H1 (cell line): Measurements from ENCODE around the gene PPP1R7. TPM values are rescaled to one million over a fixed set of nuclear protein-coding genes. Genes with fewer than 3 reads are reported as not detected.

Experiments used
- CTCF ChIA-PET: fragments of 300-600 bp; sonication (Branson Sonifier 250); formaldehyde crosslinking; loops from one replicate; lab custom pipeline; 2021; ENCODE audit not compliant: partially characterized antibody; lab: Charles Lee
- POLR2A ChIA-PET: fragments of 300-600 bp; sonication (Branson Sonifier 250); formaldehyde crosslinking; loops from one replicate; lab custom pipeline; 2021; ENCODE audit warnings: inconsistent platforms; ENCODE audit not compliant: partially characterized antibody; lab: Charles Lee
- DNase-seq, 2 experiments: peaks; one replicate each; pipeline versions ENCODE4 v3.0.0 to v3.0.0-alpha.2; 2010 to 2022; ENCODE audit warnings: low spot score in 2 of 2, low read depth in 1 of 2, mixed read lengths in 1 of 2
- FAIRE-seq: peaks from 2 replicates; lab custom pipeline; 2011; peaks lifted over from hg19 to GRCh38; lab: Jason Lieb, UNC
- H2AFZ ChIP-seq: 2 replicates; pipeline ENCODE4 v1.8.1; 2012; ENCODE audit warnings: low read length, inconsistent platforms
- H2AK5ac ChIP-seq: 2 replicates; pipeline ENCODE4 v1.6.1; 2013; ENCODE audit warnings: low read depth, low read length
- H2BK120ac ChIP-seq: replicated peaks from 2 replicates; pipeline ENCODE3; 2013; ENCODE audit warnings: low read depth, low read length, inconsistent platforms
- H2BK12ac ChIP-seq: 2 replicates; pipeline ENCODE4 v1.6.1; 2013; ENCODE audit warnings: low read depth, low read length
- H2BK15ac ChIP-seq: 2 replicates; pipeline ENCODE4 v1.6.1; 2013; ENCODE audit warnings: low read length
- H2BK20ac ChIP-seq: 2 replicates; pipeline ENCODE4 v1.6.1; 2013; ENCODE audit warnings: low read length
- H2BK5ac ChIP-seq: 2 replicates; pipeline ENCODE4 v1.6.1; 2013; ENCODE audit warnings: low read depth, low read length
- H3K14ac ChIP-seq: 2 replicates; pipeline ENCODE4 v1.6.1; 2013; ENCODE audit warnings: inconsistent platforms; ENCODE audit not compliant: insufficient read length
- H3K18ac ChIP-seq: 2 replicates; pipeline ENCODE4 v1.6.1; 2013; ENCODE audit warnings: low read length; ENCODE audit errors: extremely low read depth
- H3K23ac ChIP-seq: 2 replicates; pipeline ENCODE4 v1.6.1; 2013; ENCODE audit warnings: inconsistent platforms; ENCODE audit not compliant: insufficient read length
- H3K23me2 ChIP-seq: 2 replicates; pipeline ENCODE4 v1.6.1; 2013; ENCODE audit warnings: low read depth, low read length
- H3K27ac ChIP-seq: 2 replicates; pipeline ENCODE4 v1.6.1; 2011; ENCODE audit warnings: low read depth, low read length, inconsistent platforms
- H3K27me3 ChIP-seq, 4 experiments: replicated peaks in 1 of 4; 1 replicate in 1 of 4; 2 replicates in 3 of 4; pipeline versions ENCODE4 v1.6.1 to v1.8.1; 2011 to 2013; ENCODE audit warnings: low read length in 3 of 4, mild to moderate bottlenecking in 3 of 4, inconsistent platforms in 2 of 4, mixed read lengths in 2 of 4, moderate library complexity in 1 of 4; ENCODE audit not compliant: control insufficient read depth in 3 of 4, insufficient read depth in 3 of 4; ENCODE audit errors: extremely low read depth in 1 of 4
- H3K36me3 ChIP-seq, 4 experiments: 2 replicates each; pipeline versions ENCODE4 v1.6.1 to v1.8.1; 2011 to 2013; ENCODE audit warnings: mild to moderate bottlenecking in 4 of 4, low read length in 3 of 4, moderate library complexity in 2 of 4, control low read depth in 1 of 4, inconsistent platforms in 1 of 4; ENCODE audit not compliant: insufficient read depth in 4 of 4, control insufficient read depth in 2 of 4
- H3K4ac ChIP-seq: replicated peaks from 2 replicates; pipeline ENCODE3; 2013; ENCODE audit warnings: low read length, low read depth, mixed read lengths, inconsistent platforms; ENCODE audit not compliant: insufficient read length
- H3K4me1 ChIP-seq, 4 experiments: replicated peaks in 1 of 4; 1 replicate in 1 of 4; 2 replicates in 3 of 4; pipeline versions ENCODE4 v1.6.1 to v1.8.1; 2011 to 2013; ENCODE audit warnings: low read length in 3 of 4, inconsistent platforms in 2 of 4, mixed read lengths in 1 of 4; ENCODE audit not compliant: insufficient read depth in 4 of 4, control insufficient read depth in 3 of 4
- H3K4me2 ChIP-seq, 2 experiments: 2 replicates each; pipeline versions ENCODE4 v1.6.1 to v1.8.1; 2011 to 2013; ENCODE audit warnings: low read depth in 2 of 2, low read length in 2 of 2, control low read depth in 1 of 2, inconsistent platforms in 1 of 2, mild to moderate bottlenecking in 1 of 2; ENCODE audit not compliant: insufficient read depth in 1 of 2
- H3K4me3 ChIP-seq, 4 experiments: fragments of 200-600, 300-600 bp in 1 of 4; sonication (generic), shearing (Covaris generic), sonication (Bioruptor Twin) in 1 of 4; 2 replicates each; pipeline versions ENCODE4 v1.5.1 to v1.8.1; 2011 to 2016; ENCODE audit warnings: low read length in 4 of 4, low read depth in 3 of 4, control low read depth in 2 of 4, inconsistent platforms in 2 of 4, mild to moderate bottlenecking in 2 of 4, mixed read lengths in 1 of 4, moderate library complexity in 1 of 4; ENCODE audit not compliant: insufficient read depth in 2 of 4; ENCODE audit errors: extremely low read depth in 1 of 4
- H3K56ac ChIP-seq: replicated peaks from 2 replicates; pipeline ENCODE3; 2013; ENCODE audit warnings: low read depth, mild to moderate bottlenecking, mixed read lengths, low read length, inconsistent platforms; ENCODE audit not compliant: insufficient read length
- H3K79me1 ChIP-seq: 2 replicates; pipeline ENCODE4 v1.6.1; 2013; ENCODE audit warnings: low read depth, low read length, control low read depth
- H3K79me2 ChIP-seq, 2 experiments: 2 replicates each; pipeline versions ENCODE4 v1.6.1 to v1.8.1; 2012 to 2013; ENCODE audit warnings: low read length in 2 of 2, mild to moderate bottlenecking in 2 of 2, inconsistent platforms in 1 of 2; ENCODE audit not compliant: insufficient read depth in 2 of 2, control insufficient read depth in 1 of 2
- H3K9ac ChIP-seq, 4 experiments: replicated peaks in 1 of 4; 1 replicate in 1 of 4; 2 replicates in 3 of 4; pipeline versions ENCODE4 v1.6.1 to v1.8.1; 2011 to 2013; ENCODE audit warnings: low read depth in 3 of 4, low read length in 3 of 4, control low read depth in 2 of 4, mild to moderate bottlenecking in 2 of 4, moderate library complexity in 2 of 4, inconsistent platforms in 1 of 4; ENCODE audit errors: extremely low read depth in 1 of 4
- H3K9me3 ChIP-seq, 2 experiments: 2 replicates each; pipeline versions ENCODE4 v1.6.1 to v1.8.1; 2012 to 2013; ENCODE audit warnings: mild to moderate bottlenecking in 2 of 2, moderate library complexity in 2 of 2, control low read depth in 1 of 2, inconsistent platforms in 1 of 2, low read depth in 1 of 2, low read length in 1 of 2, mixed read lengths in 1 of 2; ENCODE audit not compliant: insufficient read depth in 2 of 2
- H4K20me1 ChIP-seq, 2 experiments: replicated peaks in 1 of 2; 2 replicates each; pipeline versions ENCODE3 to v1.8.1; 2011 to 2013; ENCODE audit warnings: inconsistent platforms in 2 of 2, low read length in 2 of 2, mild to moderate bottlenecking in 1 of 2; ENCODE audit not compliant: insufficient read depth in 2 of 2, control insufficient read depth in 1 of 2
- H4K5ac ChIP-seq: 2 replicates; pipeline ENCODE4 v1.6.1; 2013; ENCODE audit warnings: low read length, low read depth, mixed read lengths, inconsistent platforms; ENCODE audit not compliant: insufficient read length
- H4K8ac ChIP-seq: 2 replicates; pipeline ENCODE4 v1.8.0; 2013; ENCODE audit warnings: mild to moderate bottlenecking, moderate library complexity, low read length, inconsistent platforms; ENCODE audit not compliant: insufficient read depth; ENCODE audit errors: extremely low read depth
- H4K91ac ChIP-seq: replicated peaks from 2 replicates; pipeline ENCODE3; 2013; ENCODE audit warnings: low read length, mixed read lengths, inconsistent platforms; ENCODE audit not compliant: insufficient read length
- EGR1 ChIP-seq: IDR thresholded peaks from 2 replicates; pipeline ENCODE4 v1.6.1; 2011; ENCODE audit warnings: low read depth, low read length, borderline replicate concordance
- FOSL1 ChIP-seq: IDR thresholded peaks from 2 replicates; pipeline ENCODE4 v1.6.1; 2011; ENCODE audit warnings: mild to moderate bottlenecking, low read depth, low read length, moderate library complexity; ENCODE audit not compliant: insufficient read depth
- HDAC6 ChIP-seq: IDR thresholded peaks from one replicate; pipeline ENCODE4 v1.7.1; 2012; ENCODE audit warnings: low read depth, mild to moderate bottlenecking, inconsistent platforms, low read length, moderate library complexity
- KDM4A ChIP-seq: IDR thresholded peaks from one replicate; pipeline ENCODE4 v1.7.1; 2012; ENCODE audit warnings: low read depth, mild to moderate bottlenecking, moderate library complexity, low read length, inconsistent platforms; ENCODE audit not compliant: severe bottlenecking
- NRF1 ChIP-seq: IDR thresholded peaks from 2 replicates; pipeline ENCODE4 v1.6.1; 2011; ENCODE audit warnings: mild to moderate bottlenecking, low read depth, low read length, improper control_type of control experiment
- POLR2A ChIP-seq, 2 experiments: IDR thresholded peaks; 1 replicate in 1 of 2; 2 replicates in 1 of 2; pipeline ENCODE4 v1.6.1; 2011; ENCODE audit warnings: low read depth in 2 of 2, low read length in 2 of 2, mild to moderate bottlenecking in 2 of 2; ENCODE audit errors: control extremely low read depth in 1 of 2
- RAD21 ChIP-seq, 2 experiments: IDR thresholded peaks in 1 of 2; conservative IDR thresholded peaks in 1 of 2; 2 replicates each; pipeline ENCODE4 v1.6.1; 2011; ENCODE audit warnings: low read depth in 2 of 2, low read length in 2 of 2, improper control_type of control experiment in 1 of 2, inconsistent platforms in 1 of 2, mild to moderate bottlenecking in 1 of 2, moderate library complexity in 1 of 2
- TEAD4 ChIP-seq: IDR thresholded peaks from 2 replicates; pipeline ENCODE4 v1.6.1; 2012; ENCODE audit warnings: low read depth, low read length, inconsistent platforms, mixed read lengths
- ZNF274 ChIP-seq: IDR thresholded peaks from 2 replicates; pipeline ENCODE4 v1.7.0; 2012; ENCODE audit warnings: low read length, borderline replicate concordance; ENCODE audit errors: extremely low read depth
- WGBS, 2 experiments: shearing (Covaris generic) in 1 of 2; methylation state at CpG; one replicate each; pipeline versions ENCODE4 v1.1.6 to v1.1.7; 2013 to 2015; ENCODE audit warnings: low lambda C conversion rate in 2 of 2, mixed read lengths in 2 of 2, inconsistent platforms in 1 of 2, low coverage in 1 of 2, missing lambda C conversion rate in 1 of 2; ENCODE audit not compliant: insufficient replicate concordance in 2 of 2, insufficient coverage in 1 of 2, insufficient read length in 1 of 2; ENCODE audit errors: extremely low coverage in 1 of 2, missing lambda C conversion rate in 1 of 2; 5-methylcytosine and 5-hydroxymethylcytosine counted together
- polyA plus RNA-seq, 7 experiments: library from polyadenylated mRNA; depleted of rRNA in 3 of 7; stranded (reverse) in 5 of 7; unstranded in 2 of 7; fragments of >200 nt in 5 of 7; fragments of 200-250 nt in 2 of 7; gene quantifications; 1 replicate in 5 of 7; 2 replicates in 1 of 7; 4 replicates in 1 of 7; pipeline versions ENCODE4 v1.2.1 to v1.2.3, GENCODE V29; 2011 to 2013; ENCODE audit warnings: missing spikeins in 2 of 7, mixed read lengths in 2 of 7
- total RNA-seq: library from RNA; stranded (reverse); fragmentation: NEBNext Ultra II Directional; extraction: Animal tissue kit (Norgen Biotek cat#: 25700); gene quantifications from 2 replicates; pipeline ENCODE4 v1.2.1, GENCODE V29; 2021
- TF ChIP-seq, protein P1 (sequence below), 3 experiments: IDR thresholded peaks; 1 replicate in 2 of 3; 2 replicates in 1 of 3; pipeline versions ENCODE4 v1.5.1 to v1.6.1; 2011; ENCODE audit warnings: low read length in 3 of 3, mild to moderate bottlenecking in 3 of 3, inconsistent platforms in 2 of 3, low read depth in 1 of 3, moderate library complexity in 1 of 3; ENCODE audit not compliant: insufficient read depth in 1 of 3; ENCODE audit errors: control extremely low read depth in 1 of 3

PPP1R7 gene
- total and polyA plus RNA-seq, 2 of the 8 experiments (the other 6 are each of a cell fraction or from before 2014, with no cell fraction given), result 22.2 to 64.0 TPM

DNA sequence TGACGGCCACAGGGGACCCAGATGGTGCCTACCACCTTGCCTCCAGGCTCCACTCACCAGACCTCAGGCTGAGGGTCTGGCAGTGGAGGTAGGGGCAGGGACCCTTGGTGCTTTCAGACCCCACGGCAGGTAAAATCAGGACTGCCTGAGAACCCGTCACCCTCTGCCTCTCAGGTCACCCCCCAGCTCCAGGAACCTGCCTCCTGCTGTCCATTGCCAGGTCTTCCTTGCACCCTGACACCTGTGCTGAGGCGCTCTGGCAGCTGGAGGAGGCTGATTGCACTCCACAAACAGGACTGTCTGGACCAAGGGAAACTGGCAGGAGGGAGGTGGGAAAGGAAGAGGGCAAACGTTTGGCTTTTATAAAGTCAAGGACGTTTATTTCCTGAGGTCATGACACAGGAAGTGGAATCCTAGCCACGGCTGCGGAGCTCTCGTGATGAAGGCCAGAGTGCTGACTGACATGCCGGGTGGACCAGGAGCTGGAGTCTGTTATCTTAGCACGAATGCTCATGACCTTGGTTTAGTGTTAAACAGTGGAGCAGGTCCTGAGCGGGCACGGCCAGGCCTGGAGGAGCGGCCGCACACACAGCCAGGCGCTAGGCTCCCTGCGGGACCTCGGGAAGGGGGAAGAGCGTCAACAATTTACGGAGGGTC lies 78.7 kb downstream of the PPP1R7 start:
- POLR2A ChIA-PET, result interaction anchor here (0.6 kb wide), 1 partner anchor 450 kb away, joined by 3 read pairs; no protein-coding TSS in a partner anchor
- Histone ChIP-seq H2BK5ac (no peak overlapping the region), H2AK5ac (no peak overlapping the region), H2BK12ac (0 out of 2 replicates have a peak overlapping the region, but pooled peaks have one; percentile 9), H3K27ac (no peak overlapping the region), H2BK120ac (no peak overlapping the region), H4K5ac (no peak overlapping the region), H2BK15ac (no peak overlapping the region), H3K4ac (no peak overlapping the region), H3K4me3 (no peak overlapping the region), H4K91ac (no peak overlapping the region), H3K79me1 (peaks cover 3% of the 10 kb centered on the region; the same call in 1 of the 2 replicates), H4K8ac (peak overlapping the region; percentile 20), H3K4me2 (no peak overlapping the region), H3K9ac (no peak overlapping the region), H2BK20ac (no peak overlapping the region), H3K79me2 (no peaks in the 10 kb centered on the region), H3K23me2 (no peaks in the 10 kb centered on the region), H3K23ac (no peak overlapping the region), H3K18ac (no peak overlapping the region), H3K27me3 (no peaks in the 10 kb centered on the region), H4K20me1 (peaks cover 23 to 32% of the 10 kb centered on the region in 2 experiments), H3K56ac (no peak overlapping the region), H2AFZ (no peak overlapping the region), H3K4me1 (no peaks in the 10 kb centered on the region), H3K36me3 (peaks cover 18 to 45% (median 38%) of the 10 kb centered on the region in 4 experiments), H3K9me3 (no peaks in the 10 kb centered on the region), H3K14ac (no peak overlapping the region)
- 92% methylated on average over 20 of the region's 20 CpGs; no CpG with 5 or more reads in 1 of the 2 experiments for WGBS, 2 experiments
- no peak for FAIRE-seq
- no peak for DNase-seq
- CTCF ChIA-PET, result interaction anchor here (1.0 to 1.6 kb wide), 2 partner anchors 10 to 13 kb away, joined by 3 to 4 read pairs; no protein-coding TSS in a partner anchor
- TF ChIP-seq HDAC6 (no peak), POLR2A (IDR thresholded peaks at IDR 0.05; ENCODE audit: control extremely low read depth in 1 of 2, low read depth in 2 of 2, low read length in 2 of 2) (no peak; a peak in 1 of 3 replicates), EGR1 (no peak), ZNF274 (no peak), NRF1 (no peak), FOSL1 (no peak), RAD21 (IDR thresholded peaks at IDR 0.05 in 1 of 2, conservative IDR thresholded peaks at IDR 0.05 in 1 of 2; ENCODE audit: low read depth in 2 of 2, low read length in 2 of 2) (no peak), TEAD4 (no peak), KDM4A (no peak)
- TF ChIP-seq, protein P1, sequence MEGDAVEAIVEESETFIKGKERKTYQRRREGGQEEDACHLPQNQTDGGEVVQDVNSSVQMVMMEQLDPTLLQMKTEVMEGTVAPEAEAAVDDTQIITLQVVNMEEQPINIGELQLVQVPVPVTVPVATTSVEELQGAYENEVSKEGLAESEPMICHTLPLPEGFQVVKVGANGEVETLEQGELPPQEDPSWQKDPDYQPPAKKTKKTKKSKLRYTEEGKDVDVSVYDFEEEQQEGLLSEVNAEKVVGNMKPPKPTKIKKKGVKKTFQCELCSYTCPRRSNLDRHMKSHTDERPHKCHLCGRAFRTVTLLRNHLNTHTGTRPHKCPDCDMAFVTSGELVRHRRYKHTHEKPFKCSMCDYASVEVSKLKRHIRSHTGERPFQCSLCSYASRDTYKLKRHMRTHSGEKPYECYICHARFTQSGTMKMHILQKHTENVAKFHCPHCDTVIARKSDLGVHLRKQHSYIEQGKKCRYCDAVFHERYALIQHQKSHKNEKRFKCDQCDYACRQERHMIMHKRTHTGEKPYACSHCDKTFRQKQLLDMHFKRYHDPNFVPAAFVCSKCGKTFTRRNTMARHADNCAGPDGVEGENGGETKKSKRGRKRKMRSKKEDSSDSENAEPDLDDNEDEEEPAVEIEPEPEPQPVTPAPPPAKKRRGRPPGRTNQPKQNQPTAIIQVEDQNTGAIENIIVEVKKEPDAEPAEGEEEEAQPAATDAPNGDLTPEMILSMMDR (IDR thresholded peaks at IDR 0.05; ENCODE audit: control extremely low read depth in 1 of 3, insufficient read depth in 1 of 3, low read depth in 1 of 3, low read length in 3 of 3), result no peak
